Endothelial cell of umbilical vein (primary cell): ENCODE data around the gene SNAPC2. TPM values are rescaled to one million over a fixed set of nuclear protein-coding genes. Genes with fewer than 3 reads are reported as not detected.

Experiments used
- BruUV-seq: library from RNA; stranded (reverse); fragments of 400-500 nt; replicated peaks from 2 replicates; lab custom pipeline; 2021; lab: Mats Ljungman, UMichigan
- CTCF ChIA-PET: fragments of 300-600, 350-600 bp; sonication (Branson Sonifier 250); formaldehyde crosslinking; loops from one replicate; lab custom pipeline; 2021; ENCODE audit warnings: antibody characterized with exemption, inconsistent platforms; lab: Charles Lee
- POLR2A ChIA-PET: fragments of 300-600, 350-600 bp; sonication (Branson Sonifier 250); formaldehyde crosslinking; loops from one replicate; lab custom pipeline; 2021; ENCODE audit warnings: antibody characterized with exemption, inconsistent platforms; lab: Charles Lee
- DNase-seq: peaks from one replicate; pipeline ENCODE4 v3.0.0-alpha.2; 2011; ENCODE audit warnings: low read depth, low spot score
- FAIRE-seq: peaks from 2 replicates; lab custom pipeline; 2011; peaks lifted over from hg19 to GRCh38; lab: Jason Lieb, UNC
- H2AFZ ChIP-seq: 2 replicates; pipeline ENCODE4 v1.6.0; 2012; ENCODE audit warnings: low read depth, low read length, control low read depth, inconsistent platforms
- H3K27ac ChIP-seq: 2 replicates; pipeline ENCODE4 v1.5.1; 2011; ENCODE audit warnings: low read depth, mild to moderate bottlenecking, control low read depth, low read length, moderate library complexity; ENCODE audit not compliant: insufficient read depth
- H3K27me3 ChIP-seq, 2 experiments: 2 replicates each; pipeline versions ENCODE4 v1.6.0 to v1.6.1; 2011; ENCODE audit warnings: low read length in 2 of 2, mixed read lengths in 1 of 2; ENCODE audit not compliant: control insufficient read depth in 2 of 2, insufficient read depth in 2 of 2
- H3K36me3 ChIP-seq, 2 experiments: 2 replicates in 1 of 2; 3 replicates in 1 of 2; pipeline ENCODE4 v1.5.1; 2011; ENCODE audit warnings: low read length in 2 of 2, mild to moderate bottlenecking in 1 of 2, moderate library complexity in 1 of 2; ENCODE audit not compliant: control insufficient read depth in 2 of 2, insufficient read depth in 2 of 2; ENCODE audit errors: extremely low read depth in 1 of 2
- H3K4me1 ChIP-seq: 3 replicates; pipeline ENCODE4 v1.5.1; 2011; ENCODE audit warnings: mild to moderate bottlenecking, low read length; ENCODE audit not compliant: control insufficient read depth, insufficient read depth; ENCODE audit errors: extremely low read depth
- H3K4me2 ChIP-seq: 2 replicates; pipeline ENCODE4 v1.6.1; 2011; ENCODE audit warnings: low read length, control low read depth, mixed read lengths; ENCODE audit not compliant: insufficient read depth
- H3K4me3 ChIP-seq, 3 experiments: fragments of 200-600 bp in 1 of 3; sonication (generic), shearing (Covaris generic) in 1 of 3; replicated peaks in 1 of 3; 2 replicates each; pipeline ENCODE4 v1.5.1; 2011 to 2016; ENCODE audit warnings: control low read depth in 3 of 3, low read length in 3 of 3, mild to moderate bottlenecking in 2 of 3, inconsistent platforms in 1 of 3, low read depth in 1 of 3, moderate library complexity in 1 of 3; ENCODE audit not compliant: insufficient read depth in 1 of 3
- H3K79me2 ChIP-seq: 2 replicates; pipeline ENCODE4 v1.6.0; 2012; ENCODE audit warnings: low read length, inconsistent platforms; ENCODE audit not compliant: control insufficient read depth, insufficient read depth
- H3K9ac ChIP-seq: replicated peaks from 2 replicates; pipeline ENCODE3; 2011; ENCODE audit warnings: low read length, control low read depth; ENCODE audit not compliant: insufficient read depth; ENCODE audit errors: extremely low read depth
- H3K9me1 ChIP-seq: replicated peaks from 3 replicates; pipeline ENCODE4 v1.6.0; 2011; ENCODE audit warnings: mild to moderate bottlenecking, low read length; ENCODE audit not compliant: control insufficient read depth, insufficient read depth; ENCODE audit errors: extremely low read depth
- H3K9me3 ChIP-seq: replicated peaks from 2 replicates; pipeline ENCODE4 v1.5.1; 2012; ENCODE audit warnings: low read length, inconsistent platforms; ENCODE audit not compliant: control insufficient read depth, insufficient read depth
- H4K20me1 ChIP-seq: replicated peaks from 2 replicates; pipeline ENCODE3; 2011; ENCODE audit warnings: mild to moderate bottlenecking, low read length; ENCODE audit not compliant: control insufficient read depth, insufficient read depth; ENCODE audit errors: extremely low read depth
- CTCF ChIP-seq, 2 donors: IDR thresholded peaks; 1 replicate in 1 of 2; 2 replicates in 1 of 2; pipeline ENCODE4 v1.5.1; 2011; ENCODE audit warnings: low read length in 2 of 2, mild to moderate bottlenecking in 2 of 2, moderate library complexity in 2 of 2, control low read depth in 1 of 2, inconsistent platforms in 1 of 2, low read depth in 1 of 2; ENCODE audit not compliant: insufficient read depth in 1 of 2; ENCODE audit errors: extremely low read depth in 1 of 2
- FOS ChIP-seq: IDR thresholded peaks from 2 replicates; pipeline ENCODE4 v1.6.1; 2011; ENCODE audit warnings: mild to moderate bottlenecking, low read length, moderate library complexity, borderline replicate concordance; ENCODE audit not compliant: insufficient read depth
- GATA2 ChIP-seq: IDR thresholded peaks from 2 replicates; pipeline ENCODE4 v1.7.0; 2011; ENCODE audit warnings: low read depth, mild to moderate bottlenecking, moderate library complexity, mixed read lengths, low read length; ENCODE audit not compliant: insufficient read length, insufficient read depth
- JUN ChIP-seq: IDR thresholded peaks from 2 replicates; pipeline ENCODE4 v1.6.1; 2011; ENCODE audit warnings: borderline replicate concordance, low read depth; ENCODE audit not compliant: insufficient read length, insufficient read depth
- MAX ChIP-seq: IDR thresholded peaks from 2 replicates; pipeline ENCODE4 v1.6.1; 2011; ENCODE audit not compliant: insufficient read depth, insufficient read length
- MYC ChIP-seq: IDR thresholded peaks from one replicate; pipeline ENCODE4 v1.6.1; 2011; ENCODE audit warnings: mild to moderate bottlenecking, low read depth, low read length
- POLR2AphosphoS5 ChIP-seq: IDR thresholded peaks from 2 replicates; pipeline ENCODE4 v1.6.1; 2012; ENCODE audit warnings: low read depth, mild to moderate bottlenecking, control low read depth, low read length, moderate library complexity; ENCODE audit not compliant: insufficient read depth
- dilution Hi-C: fragments of 300-500 bp; cut with MboI; formaldehyde crosslinking; loops from one replicate; pipeline ENCODE4 v1.15.0; 2019; ENCODE audit warnings: low sequenced_read_pairs; ENCODE audit not compliant: extremely low pct_ligation_motif_present
- intact Hi-C: fragments of 100-400 bp; cut with micrococcal nuclease; formaldehyde crosslinking; loops from one replicate; pipeline ENCODE4 v1.10.0; 2022
- polyA plus RNA-seq, 4 experiments: library from polyadenylated mRNA; depleted of rRNA in 3 of 4; stranded (reverse) in 3 of 4; unstranded in 1 of 4; fragments of >200 nt; gene quantifications; 2 replicates each; pipeline versions ENCODE4 v1.2.1 to v1.2.3, GENCODE V29; 2011 to 2012; ENCODE audit warnings: missing spikeins in 1 of 4
- total RNA-seq: library from RNA; stranded (reverse); gene quantifications from 2 replicates; pipeline ENCODE4 v1.2.3, GENCODE V29; 2021

Gene SNAPC2
- total and polyA plus RNA-seq, 2 donors (not counting 3 experiments of a cell fraction or from before 2014, with no cell fraction given): 23.7 to 25.8 TPM

GRCh38 chr19:7932276-7932929 lies 12.3 kb downstream of the SNAPC2 start:
- dilution Hi-C loops: no loop called here
- ChIA-PET POLR2A (no interaction called here), CTCF (no interaction called here)
- Histone ChIP-seq H3K9ac (no peak overlapping the region), H2AFZ (no peak overlapping the region), H3K4me1 (peaks cover 14% of the 10 kb centered on the region), H3K27me3 (no peaks in the 10 kb centered on the region), H4K20me1 (no peaks in the 10 kb centered on the region), H3K36me3 (peaks cover 9 to 57% of the 10 kb centered on the region in 2 experiments), H3K4me3 (no peak overlapping the region), H3K9me3 (no peaks in the 10 kb centered on the region), H3K4me2 (no peak overlapping the region), H3K79me2 (no peaks in the 10 kb centered on the region), H3K9me1 (no peaks in the 10 kb centered on the region), H3K27ac (no peak overlapping the region)
- no TSS peak for BruUV-seq
- no peak for FAIRE-seq
- DNase-seq: no peak
- no peak for TF ChIP-seq MYC
- intact Hi-C loops: no loop called here

- H3K36me3 ChIP-seq: peaks cover 10 to 58% of the 10 kb centered on the region in 2 experiments
- dilution Hi-C loops: no loop called here
These were observed 12.8 kb downstream of the SNAPC2 start for GRCh38 chr19:7932930-7933300.

More at GRCh38 chr19:7932930-7933300, 12.8 kb downstream of the SNAPC2 start:
- no peaks in the 10 kb centered on the region for H4K20me1 ChIP-seq
- no peak overlapping the region for H3K27ac ChIP-seq
- no peak overlapping the region for H2AFZ ChIP-seq
- no peaks in the 10 kb centered on the region for H3K9me1 ChIP-seq
- TF ChIP-seq GATA2 (no peak), JUN (no peak), POLR2AphosphoS5 (no peak), MAX (no peak), FOS (no peak), CTCF (IDR thresholded peaks at IDR 0.05; ENCODE audit: extremely low read depth in 1 of 2, insufficient read depth in 1 of 2, low read depth in 1 of 2, low read length in 2 of 2) (no peak), MYC (no peak)
- no peak overlapping the region for H3K4me3 ChIP-seq
- H3K27me3 ChIP-seq: no peaks in the 10 kb centered on the region
- CTCF ChIA-PET: no interaction called here
- DNase-seq (no peak), FAIRE-seq (no peak)
- H3K4me2 ChIP-seq: no peak overlapping the region
- peaks cover 14% of the 10 kb centered on the region for H3K4me1 ChIP-seq
- no TSS peak for BruUV-seq
- POLR2A ChIA-PET: no interaction called here
- H3K9me3 ChIP-seq: no peaks in the 10 kb centered on the region
- intact Hi-C loops: no loop called here
- H3K9ac ChIP-seq: no peak overlapping the region
- no peaks in the 10 kb centered on the region for H3K79me2 ChIP-seq
